Naive thymus-derived CD4-positive, alpha-beta T cell (primary cell): ENCODE data around the gene RIOK3. TPM values are rescaled to one million over a fixed set of nuclear protein-coding genes. Genes with fewer than 3 reads are reported as not detected.
"Not testable (repeated sequence)": the region's sequence is repeated elsewhere in the genome, so short reads cannot be mapped to it uniquely, and the experiment has no call there.

ENCODE experiments used
- ATAC-seq: fragments of 150-1000 bp; cut with Tn5 transposase; 2 replicates; pipeline ENCODE4 v1.10.0; 2021; ENCODE audit warnings: mild to moderate bottlenecking, moderate library complexity
- CTCF ChIA-PET: fragments of 350-600 bp; sonication (Branson Sonifier 250); formaldehyde crosslinking; loops from one replicate; lab custom pipeline; 2021; ENCODE audit warnings: antibody characterized with exemption; lab: Charles Lee
- POLR2A ChIA-PET: fragments of 350-600 bp; sonication (Branson Sonifier 250); formaldehyde crosslinking; loops from one replicate; lab custom pipeline; 2021; ENCODE audit warnings: antibody characterized with exemption, inconsistent platforms; lab: Charles Lee
- DNase-seq, 9 donors: peaks; one replicate each; pipeline versions ENCODE4 v3.0.0 to v3.0.0-alpha.2; 2020 to 2022; ENCODE audit warnings: mixed read lengths in 1 of 9
- H3K27ac ChIP-seq: one replicate; pipeline ENCODE4 v1.7.0; 2013; ENCODE audit warnings: mild to moderate bottlenecking, low read depth, low read length, moderate library complexity
- H3K27me3 ChIP-seq, 2 donors: one replicate each; pipeline ENCODE4 v1.7.0; 2013; ENCODE audit warnings: low read length in 2 of 2, mild to moderate bottlenecking in 2 of 2, moderate library complexity in 2 of 2; ENCODE audit not compliant: control insufficient read depth in 2 of 2, insufficient read depth in 2 of 2
- H3K36me3 ChIP-seq, 3 experiments: 1 replicate in 2 of 3; 2 replicates in 1 of 3; pipeline ENCODE4 v1.7.0; 2013; ENCODE audit warnings: low read length in 3 of 3, mild to moderate bottlenecking in 3 of 3, moderate library complexity in 1 of 3; ENCODE audit not compliant: insufficient read depth in 3 of 3, control insufficient read depth in 2 of 3
- H3K4me1 ChIP-seq, 2 donors: one replicate each; pipeline ENCODE4 v1.7.0; 2013; ENCODE audit warnings: low read length in 2 of 2, mild to moderate bottlenecking in 2 of 2, moderate library complexity in 1 of 2; ENCODE audit not compliant: control insufficient read depth in 2 of 2, insufficient read depth in 2 of 2
- H3K4me3 ChIP-seq: 2 replicates; pipeline ENCODE4 v1.7.0; 2013; ENCODE audit warnings: mild to moderate bottlenecking, low read length
- H3K9me3 ChIP-seq, 3 experiments: 1 replicate in 2 of 3; 2 replicates in 1 of 3; pipeline ENCODE4 v1.7.0; 2013; ENCODE audit warnings: low read length in 3 of 3; ENCODE audit not compliant: control insufficient read depth in 2 of 3
- H3K27ac Mint-ChIP-seq, 9 donors: one replicate each; pipeline ENCODE4 v1.8.0; 2020 to 2022; ENCODE audit warnings: mixed read lengths in 9 of 9, mild to moderate bottlenecking in 8 of 9, moderate library complexity in 5 of 9, inconsistent platforms in 2 of 9
- H3K27me3 Mint-ChIP-seq, 5 donors: one replicate each; pipeline ENCODE4 v1.8.0; 2021 to 2022; ENCODE audit warnings: mixed read lengths in 5 of 5, mild to moderate bottlenecking in 1 of 5
- H3K36me3 Mint-ChIP-seq, 5 donors: one replicate each; pipeline ENCODE4 v1.8.0; 2020 to 2022; ENCODE audit warnings: mixed read lengths in 5 of 5, mild to moderate bottlenecking in 3 of 5, inconsistent platforms in 1 of 5
- H3K4me1 Mint-ChIP-seq, 7 donors: one replicate each; pipeline ENCODE4 v1.8.0; 2020 to 2022; ENCODE audit warnings: mixed read lengths in 7 of 7, mild to moderate bottlenecking in 3 of 7, inconsistent platforms in 1 of 7
- H3K4me3 Mint-ChIP-seq, 10 donors: one replicate each; pipeline ENCODE4 v1.8.0; 2020 to 2022; ENCODE audit warnings: mild to moderate bottlenecking in 10 of 10, mixed read lengths in 10 of 10, moderate library complexity in 6 of 10, inconsistent platforms in 2 of 10
- H3K9me3 Mint-ChIP-seq, 11 donors: one replicate each; pipeline ENCODE4 v1.8.0; 2020 to 2022; ENCODE audit warnings: mixed read lengths in 11 of 11, mild to moderate bottlenecking in 4 of 11, inconsistent platforms in 1 of 11, moderate library complexity in 1 of 11
- intact Hi-C, 2 donors: fragments of 100-400 bp; cut with micrococcal nuclease; formaldehyde crosslinking; loops; one replicate each; pipeline ENCODE4 v1.15.1; 2023
- polyA plus RNA-seq, 2 donors: library from polyadenylated mRNA; unstranded; fragments of 300-500 nt; fragmentation: Illumina TruSeq; gene quantifications; one replicate each; pipeline ENCODE4 v1.2.3, GENCODE V29; 2021
- total RNA-seq, 6 experiments: library from RNA in 5 of 6; stranded (reverse) in 5 of 6; gene quantifications; 1 replicate in 5 of 6; 2 replicates in 1 of 6; pipeline ENCODE4 v1.2.3 and lab custom pipeline; 2021 to 2026

RIOK3 gene
- total and polyA plus RNA-seq, 7 experiments from 2014 or later: 31.3 to 153 (median 75.7) TPM

DNA sequence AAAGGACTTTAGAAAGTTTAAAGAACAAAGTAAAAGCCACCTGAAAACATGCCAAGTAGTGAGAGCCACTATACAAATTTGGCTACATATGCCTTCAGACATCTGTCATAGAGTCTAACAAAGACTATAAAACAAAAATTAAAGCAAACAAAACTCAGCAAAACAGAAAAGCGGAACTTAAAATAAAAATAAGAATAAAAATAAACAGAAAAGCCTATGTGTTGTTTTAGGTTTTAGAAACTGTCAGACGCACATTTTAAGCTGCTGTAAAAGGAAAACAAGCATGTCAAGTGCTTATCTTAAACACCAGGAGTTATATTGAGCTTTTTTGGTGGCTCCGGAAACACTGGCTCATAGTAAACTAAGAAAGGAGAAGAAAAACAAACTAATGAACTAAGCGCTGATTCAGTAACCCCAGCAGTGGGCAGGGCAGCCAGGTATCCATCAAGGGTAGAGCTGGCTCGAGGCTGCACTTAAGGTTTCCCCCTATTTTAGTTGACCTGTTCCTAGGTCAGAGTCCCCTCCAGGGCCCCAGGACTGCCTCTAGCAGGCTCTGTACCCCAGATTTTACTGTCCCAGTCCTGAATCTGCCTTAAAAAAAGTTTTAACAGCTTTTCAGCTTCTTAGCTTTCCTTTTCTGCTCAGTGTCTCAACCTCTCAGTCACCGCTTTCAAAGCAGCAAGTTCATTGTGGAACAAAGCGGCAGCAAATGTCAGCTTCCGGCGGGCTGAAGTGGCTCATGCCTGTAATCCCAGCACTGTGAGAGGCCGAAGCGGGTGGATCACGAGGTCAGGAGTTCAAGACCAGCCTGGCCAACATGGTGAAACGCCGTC, 34.9 kb downstream of the RIOK3 start:
- ChIA-PET POLR2A (interaction anchor here (0.8 to 2.5 kb wide), 5 partner anchors 11 to 379 kb away, joined by 3 to 17 read pairs (median 11); partner anchors contain the start of genes RIOK3 and RMC1), CTCF (interaction anchor here (0.7 to 1.8 kb wide), 6 partner anchors 10 to 103 kb away, joined by 3 to 16 read pairs (median 3); partner anchors contain the start of gene RMC1)
- H3K4me3 ChIP-seq: peak overlapping the region; percentile 46
- peak overlapping the region; percentile 69 to 90 (median 78) for H3K4me3 Mint-ChIP-seq
- peak overlapping the region; percentile 67 for H3K27ac ChIP-seq
- H3K36me3 Mint-ChIP-seq: peaks cover 0 to 4% (median 3%) of the 10 kb centered on the region in 5 donors
- H3K9me3 Mint-ChIP-seq: peaks cover 0 to 2% (median 0%) of the 10 kb centered on the region in 11 donors
- H3K9me3 ChIP-seq: no peaks in the 10 kb centered on the region
- no peaks in the 10 kb centered on the region for H3K4me1 ChIP-seq
- H3K27me3 ChIP-seq: no peaks in the 10 kb centered on the region
- H3K27me3 Mint-ChIP-seq: no peaks in the 10 kb centered on the region
- H3K4me1 Mint-ChIP-seq: peaks cover 6 to 29% (median 24%) of the 10 kb centered on the region in 7 donors
- intact Hi-C loops: loop anchor here (1.0 to 5.0 kb wide), 4 partner anchors 15 to 36 kb away; partner anchors contain the start of genes RIOK3 (in 2 of the 2) and RMC1 (in 2 of the 2)
- no peaks in the 10 kb centered on the region for H3K36me3 ChIP-seq
- ATAC-seq (peak; percentile 75), DNase-seq (peak in 8 of 9 donors; percentile 32 to 62 (median 46))
- H3K27ac Mint-ChIP-seq: peak overlapping the region; percentile 78 to 93 (median 92)

GRCh38 chr18:23489586-23489985, 36.5 kb downstream of the RIOK3 start:
- intact Hi-C loops: loop anchor here in 1 of 2 donors (2.0 to 5.0 kb wide), 2 partner anchors 13 to 37 kb away; partner anchors contain the start of genes RIOK3 and RMC1
- H3K4me1 Mint-ChIP-seq: peaks cover 6 to 29% (median 22%) of the 10 kb centered on the region in 7 donors
- CTCF ChIA-PET: not testable (repeated sequence)

DNA sequence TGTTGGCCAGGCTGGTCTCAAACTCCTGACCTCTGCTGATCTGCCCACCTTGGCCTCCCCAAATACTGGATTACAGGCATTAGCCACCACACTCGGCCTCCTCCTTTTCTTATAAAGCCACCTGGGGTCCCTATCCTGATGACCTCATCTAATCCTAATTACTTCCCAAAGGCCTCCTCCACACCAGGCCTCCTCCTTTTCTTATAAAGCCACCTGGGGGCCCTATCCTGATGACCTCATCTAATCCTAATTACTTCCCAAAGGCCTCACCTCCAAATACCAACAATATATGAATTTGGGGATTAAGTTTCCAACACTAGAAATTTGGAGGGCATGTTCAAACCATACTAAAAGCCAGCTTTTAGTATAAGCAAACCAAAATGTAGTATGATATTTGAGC, 40.6 kb downstream of the RIOK3 start:
- Mint-ChIP-seq H3K4me1 (peaks cover 0 to 22% (median 13%) of the 10 kb centered on the region in 7 donors), H3K27me3 (no peaks in the 10 kb centered on the region), H3K27ac (no peak overlapping the region), H3K9me3 (peaks cover 0 to 2% (median 0%) of the 10 kb centered on the region in 11 donors), H3K36me3 (peaks cover 0 to 3% (median 0%) of the 10 kb centered on the region in 5 donors), H3K4me3 (no peak overlapping the region)
- CTCF ChIA-PET: interaction anchor here (0.7 kb wide), 1 partner anchor 168 kb away, joined by 3 read pairs; no protein-coding TSS in a partner anchor
- POLR2A ChIA-PET: no interaction called here
- no peak overlapping the region for H3K27ac ChIP-seq
- no peak overlapping the region for H3K4me3 ChIP-seq
- no peaks in the 10 kb centered on the region for H3K36me3 ChIP-seq
- H3K9me3 ChIP-seq: no peaks in the 10 kb centered on the region
- no peak for DNase-seq
- no peak for ATAC-seq
- no peaks in the 10 kb centered on the region for H3K4me1 ChIP-seq
- no peaks in the 10 kb centered on the region for H3K27me3 ChIP-seq
- intact Hi-C loops: no loop called here

More at GRCh38 chr18:23489586-23489985, 36.5 kb downstream of the RIOK3 start:
- H3K4me1 ChIP-seq, H3K36me3 Mint-ChIP-seq, H3K9me3 ChIP-seq, H3K27ac Mint-ChIP-seq, H3K4me3 Mint-ChIP-seq, H3K9me3 Mint-ChIP-seq, H3K4me3 ChIP-seq, H3K27me3 ChIP-seq, POLR2A ChIA-PET, H3K27ac ChIP-seq, ATAC-seq, H3K36me3 ChIP-seq, DNase-seq, H3K27me3 Mint-ChIP-seq: not testable (repeated sequence)

DNA sequence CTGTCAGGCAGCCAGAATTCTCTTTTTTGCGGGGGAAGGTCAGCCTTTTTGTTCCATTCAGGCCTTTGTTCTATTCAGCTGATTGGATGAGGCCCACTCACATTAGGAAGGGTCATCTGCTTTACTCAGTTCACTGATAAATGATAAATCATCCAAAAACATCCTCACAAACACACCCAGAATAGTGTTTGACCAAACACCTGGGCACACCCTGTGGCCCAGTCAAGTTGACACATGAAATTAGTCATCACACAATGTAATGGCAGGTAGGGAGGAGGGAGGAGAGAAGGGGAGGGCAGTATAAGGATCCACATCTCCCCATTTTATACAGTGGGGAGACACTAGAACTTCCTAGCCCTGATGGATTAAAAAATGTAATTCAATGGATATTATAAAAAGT, 41.9 kb downstream of the RIOK3 start:
- no peaks in the 10 kb centered on the region for H3K9me3 ChIP-seq
- Mint-ChIP-seq H3K36me3 (peaks cover 0 to 5% (median 0%) of the 10 kb centered on the region in 5 donors), H3K4me1 (peaks cover 0 to 30% (median 17%) of the 10 kb centered on the region in 7 donors), H3K27ac (no peak overlapping the region), H3K9me3 (peaks cover 0 to 2% (median 0%) of the 10 kb centered on the region in 11 donors), H3K27me3 (no peaks in the 10 kb centered on the region), H3K4me3 (no peak overlapping the region)
- H3K36me3 ChIP-seq: no peaks in the 10 kb centered on the region
- ChIA-PET POLR2A (no interaction called here), CTCF (no interaction called here)
- no peak overlapping the region for H3K4me3 ChIP-seq
- no peaks in the 10 kb centered on the region for H3K4me1 ChIP-seq
- H3K27me3 ChIP-seq: no peaks in the 10 kb centered on the region
- ATAC-seq: no peak
- intact Hi-C loops: loop anchor here (5.0 kb wide), 3 partner anchors 207 to 992 kb away; no protein-coding TSS in a partner anchor
- DNase-seq: no peak
- H3K27ac ChIP-seq: no peak overlapping the region

DNA sequence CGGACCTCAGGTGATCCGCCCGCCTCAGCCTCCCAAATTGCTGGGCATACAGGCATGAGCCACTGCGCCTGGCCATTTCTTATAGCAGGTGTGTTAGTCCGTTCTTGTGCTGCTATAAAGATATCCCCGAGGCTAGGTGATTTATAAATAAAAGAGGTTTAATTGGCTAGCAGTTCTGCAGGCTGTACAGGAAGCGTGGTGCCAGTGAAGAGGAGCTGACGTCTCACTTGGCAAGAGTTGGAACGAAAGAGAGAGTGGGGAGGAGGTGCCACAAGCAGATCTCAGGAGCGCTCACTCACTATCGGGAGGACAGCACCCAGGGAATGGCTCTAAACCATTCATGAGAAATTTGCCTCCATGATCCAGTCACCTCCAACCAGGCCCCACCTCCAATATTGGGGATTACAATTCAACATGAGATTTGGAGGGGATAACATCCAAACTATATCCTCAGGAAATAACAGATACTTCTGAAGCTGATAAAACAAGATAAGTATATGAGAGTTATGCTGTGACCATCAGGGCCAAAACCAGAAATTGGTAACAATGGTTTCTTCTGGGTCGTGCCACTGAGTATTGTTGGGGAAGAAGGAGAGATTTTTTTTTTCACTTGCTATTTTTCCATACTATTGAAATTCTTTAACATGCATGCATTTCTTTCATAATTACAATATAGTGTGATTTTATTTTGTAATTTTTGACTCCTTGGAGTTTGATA, 42.8 kb downstream of the RIOK3 start:
- intact Hi-C loops: loop anchor here (5.0 kb wide), 3 partner anchors 206 to 991 kb away; no protein-coding TSS in a partner anchor
- no peaks in the 10 kb centered on the region for H3K27me3 Mint-ChIP-seq
- Histone ChIP-seq H3K36me3 (no peaks in the 10 kb centered on the region), H3K27me3 (no peaks in the 10 kb centered on the region), H3K9me3 (no peaks in the 10 kb centered on the region), H3K4me3 (no peak overlapping the region), H3K27ac (no peak overlapping the region), H3K4me1 (no peaks in the 10 kb centered on the region)
- peaks cover 0 to 5% (median 0%) of the 10 kb centered on the region in 5 donors for H3K36me3 Mint-ChIP-seq
- peak overlapping the region in 1 of 10 donors; percentile 58 for H3K4me3 Mint-ChIP-seq
- H3K9me3 Mint-ChIP-seq: peaks cover 0 to 2% (median 0%) of the 10 kb centered on the region in 11 donors
- POLR2A ChIA-PET: interaction anchor here (0.7 kb wide), 1 partner anchor 643 kb away, joined by 3 read pairs; no protein-coding TSS in a partner anchor
- ATAC-seq: no peak
- peaks cover 0 to 29% (median 17%) of the 10 kb centered on the region in 7 donors for H3K4me1 Mint-ChIP-seq
- no peak overlapping the region for H3K27ac Mint-ChIP-seq
- CTCF ChIA-PET: interaction anchor here (0.7 to 0.8 kb wide), 3 partner anchors 34 to 643 kb away, joined by 4 to 6 read pairs (median 6); partner anchors contain the start of gene CABYR
- DNase-seq: no peak

- Histone ChIP-seq H3K27me3 (no peaks in the 10 kb centered on the region), H3K36me3 (no peaks in the 10 kb centered on the region), H3K9me3 (no peaks in the 10 kb centered on the region), H3K4me1 (peaks cover 7% of the 10 kb centered on the region in 2 donors), H3K4me3 (no peak overlapping the region), H3K27ac (no peak overlapping the region)
- Mint-ChIP-seq H3K4me1 (peaks cover 0 to 40% (median 33%) of the 10 kb centered on the region in 7 donors), H3K36me3 (peaks cover 0 to 4% (median 0%) of the 10 kb centered on the region in 5 donors), H3K27me3 (no peaks in the 10 kb centered on the region), H3K9me3 (no peaks in the 10 kb centered on the region), H3K27ac (peak overlapping the region in 5 of 9 donors; percentile 18 to 61 (median 30)), H3K4me3 (no peak overlapping the region)
- CTCF ChIA-PET: interaction anchor here (0.7 to 2.1 kb wide), 11 partner anchors 10 to 312 kb away, joined by 3 to 16 read pairs (median 4); no protein-coding TSS in a partner anchor
- POLR2A ChIA-PET: interaction anchor here (1.3 to 2.0 kb wide), 3 partner anchors 10 to 45 kb away, joined by 3 to 12 read pairs (median 4); partner anchors contain the start of gene RIOK3
- DNase-seq (no peak), ATAC-seq (no peak)
- intact Hi-C loops: loop anchor here (5.0 kb wide), 3 partner anchors 204 to 989 kb away; no protein-coding TSS in a partner anchor
These were observed 45.0 kb downstream of the RIOK3 start for GRCh38 chr18:23498117-23498516.
